HepG2 (cell line): Measurements from ENCODE around the gene ALK. TPM values are rescaled to one million over a fixed set of nuclear protein-coding genes. Genes with fewer than 3 reads are reported as not detected.

ENCODE experiments used
- ATAC-seq: fragments of 200-7000 bp; cut with Tn5 transposase; 3 replicates; pipeline ENCODE4 v1.9.1; 2020; ENCODE audit warnings: mild to moderate bottlenecking, moderate library complexity
- BruUV-seq: library from RNA; stranded (reverse); fragments of 400-500 nt; replicated peaks from 2 replicates; lab custom pipeline; 2021; lab: Mats Ljungman, UMichigan
- CTCF ChIA-PET: fragments of 300-600 bp; formaldehyde crosslinking; extraction: SDS; loops from one replicate; lab custom pipeline; 2021; ENCODE audit warnings: low total read pairs, inconsistent platforms, low intra/inter-chr PET ratio; lab: Yijun Ruan, JAX
- POLR2A ChIA-PET: fragments of 350-600 bp; sonication (Branson Sonifier 250); formaldehyde crosslinking; loops from one replicate; lab custom pipeline; 2020; ENCODE audit warnings: antibody characterized with exemption, inconsistent platforms; lab: Yijun Ruan, JAX
- DNase-seq: peaks from one replicate; pipeline ENCODE4 v3.0.0-alpha.2; 2015; ENCODE audit warnings: low spot score
- FAIRE-seq: peaks from 3 replicates; lab custom pipeline; 2011; peaks lifted over from hg19 to GRCh38; lab: Jason Lieb, UNC
- H2AFZ ChIP-seq: one replicate; pipeline ENCODE4 v1.6.1; 2011; ENCODE audit warnings: low read length, inconsistent platforms
- H3K27ac ChIP-seq: fragments of 300-600 bp; 3 replicates; pipeline ENCODE4 v1.8.0; 2011; ENCODE audit warnings: mixed run types, mild to moderate bottlenecking, mixed read lengths, low read length, inconsistent platforms; ENCODE audit not compliant: insufficient read depth; ENCODE audit errors: extremely low read length
- H3K27me3 ChIP-seq, 2 experiments: fragments of 200-600 bp in 1 of 2; 2 replicates in 1 of 2; 3 replicates in 1 of 2; pipeline versions ENCODE4 v1.6.0 to v1.8.0; 2011; ENCODE audit warnings: low read length in 2 of 2, mild to moderate bottlenecking in 2 of 2, moderate library complexity in 2 of 2, inconsistent platforms in 1 of 2; ENCODE audit not compliant: insufficient read depth in 2 of 2, control insufficient read depth in 1 of 2
- H3K36me3 ChIP-seq, 2 experiments: fragments of 200-600 bp in 1 of 2; replicated peaks in 1 of 2; 2 replicates in 1 of 2; 3 replicates in 1 of 2; pipeline versions ENCODE4 v1.5.1 to v1.8.0; 2011; ENCODE audit warnings: low read length in 2 of 2, inconsistent platforms in 1 of 2; ENCODE audit not compliant: insufficient read depth in 2 of 2, control insufficient read depth in 1 of 2
- H3K4me1 ChIP-seq: 2 replicates; pipeline ENCODE4 v1.5.1; 2012; ENCODE audit warnings: low read length, inconsistent platforms; ENCODE audit not compliant: insufficient read depth
- H3K4me2 ChIP-seq: 2 replicates; pipeline ENCODE4 v1.6.0; 2011; ENCODE audit warnings: low read depth, low read length, inconsistent platforms
- H3K4me3 ChIP-seq, 3 experiments: fragments of 200-600 bp in 1 of 3; sonication (generic), shearing (Covaris generic) in 1 of 3; replicated peaks in 1 of 3; 2 replicates each; pipeline ENCODE4 v1.5.1; 2011 to 2016; ENCODE audit warnings: low read length in 3 of 3, inconsistent platforms in 2 of 3, low read depth in 2 of 3, mild to moderate bottlenecking in 2 of 3, control low read depth in 1 of 3, mixed read lengths in 1 of 3; ENCODE audit not compliant: insufficient read depth in 1 of 3
- H3K79me2 ChIP-seq: one replicate; pipeline ENCODE4 v1.6.1; 2011; ENCODE audit warnings: low read length, inconsistent platforms; ENCODE audit not compliant: insufficient read depth
- H3K9ac ChIP-seq: 2 replicates; pipeline ENCODE4 v1.6.0; 2011; ENCODE audit warnings: mild to moderate bottlenecking, low read depth, low read length, inconsistent platforms; ENCODE audit not compliant: insufficient read depth
- H3K9me3 ChIP-seq: 2 replicates; pipeline ENCODE4 v1.5.1; 2012; ENCODE audit warnings: mild to moderate bottlenecking, low read length
- H4K20me1 ChIP-seq: 2 replicates; pipeline ENCODE4 v1.6.0; 2011; ENCODE audit warnings: inconsistent platforms, mild to moderate bottlenecking, low read length, moderate library complexity; ENCODE audit not compliant: insufficient read depth
- CEBPZ ChIP-seq: IDR thresholded peaks from 2 replicates; pipeline ENCODE4 v1.6.1; 2012; ENCODE audit warnings: low read length, improper control_type of control experiment
- FIP1L1 ChIP-seq: fragments of 200-400 bp; formaldehyde crosslinking; IDR thresholded peaks from 2 replicates; pipeline ENCODE4 v1.6.1; 2018; ENCODE audit warnings: low read depth, mild to moderate bottlenecking, low read length, moderate library complexity, borderline replicate concordance; ENCODE audit not compliant: insufficient read depth
- KLF15 ChIP-seq: sonication (generic); formaldehyde crosslinking; IDR thresholded peaks from 2 replicates; pipeline ENCODE4 v1.8.1; 2023; ENCODE audit warnings: borderline replicate concordance, mild to moderate bottlenecking, inconsistent platforms, missing genetic modification reagents, mixed read lengths
- MAFK ChIP-seq, 2 experiments: IDR thresholded peaks in 1 of 2; conservative IDR thresholded peaks in 1 of 2; 2 replicates each; pipeline ENCODE4 v1.6.1; 2011; ENCODE audit warnings: improper control_type of control experiment in 2 of 2, low read length in 2 of 2
- ZBTB10 ChIP-seq: sonication (generic); formaldehyde crosslinking; IDR thresholded peaks from 2 replicates; pipeline ENCODE4 v1.4.0; 2020; ENCODE audit warnings: missing genetic modification reagents, borderline replicate concordance
- ZNF124 ChIP-seq: sonication (generic); formaldehyde crosslinking; IDR thresholded peaks from 2 replicates; pipeline ENCODE4 v1.4.0; 2020; ENCODE audit warnings: missing genetic modification reagents
- ZNF3 ChIP-seq: IDR thresholded peaks from 2 replicates; pipeline ENCODE4 v1.7.0; 2017; ENCODE audit warnings: inconsistent platforms
- ZNF318 ChIP-seq: sonication (generic); formaldehyde crosslinking; IDR thresholded peaks from 2 replicates; pipeline ENCODE4 v1.4.0; 2020; ENCODE audit warnings: mild to moderate bottlenecking, missing genetic modification reagents
- ZNF543 ChIP-seq: sonication (generic); formaldehyde crosslinking; IDR thresholded peaks from 2 replicates; pipeline ENCODE4 v1.4.0; 2020; ENCODE audit warnings: mild to moderate bottlenecking, missing genetic modification reagents
- WGBS: methylation state at CpG from one replicate; pipeline ENCODE4 v1.1.6; 2017; ENCODE audit warnings: low lambda C conversion rate; 5-methylcytosine and 5-hydroxymethylcytosine counted together
- in situ Hi-C: cut with HindIII; loops from 2 replicates; pipeline ENCODE4 v1.10.0; 2017; ENCODE audit warnings: low pct_unique_long_range_greater_than_20kb; ENCODE audit not compliant: extremely low pct_ligation_motif_present
- intact Hi-C: fragments of 100-400 bp; cut with micrococcal nuclease; formaldehyde crosslinking; loops from one replicate; pipeline ENCODE4 v1.10.0; 2022; ENCODE audit not compliant: unreplicated experiment
- polyA plus RNA-seq, 8 experiments: library from polyadenylated mRNA; depleted of rRNA in 3 of 8; stranded (reverse) in 7 of 8; unstranded in 1 of 8; fragments of >200 nt; fragmentation: Illumina TruSeq in 4 of 8; extraction: Trizol in 4 of 8; gene quantifications; 2 replicates each; pipeline versions ENCODE4 v1.2.1 to v1.2.3, GENCODE V29; 2011 to 2016; ENCODE audit warnings: low read depth in 4 of 8, missing spikeins in 1 of 8, mixed read lengths in 1 of 8; ENCODE audit not compliant: insufficient read depth in 1 of 8
- total RNA-seq, 5 experiments: library from RNA; depleted of rRNA; stranded (reverse); fragments of >200 nt; fragmentation: Illumina TruSeq; extraction: Trizol; gene quantifications; 2 replicates each; pipeline ENCODE4 v1.2.3, GENCODE V29; 2016; ENCODE audit warnings: low read depth in 1 of 5

The ALK gene
- total and polyA plus RNA-seq, 2 of the 13 experiments (the other 11 are each of a cell fraction or from before 2014, with no cell fraction given) = not detected

GRCh38 chr2:29304399-29305060 is 616.9 kb downstream of the ALK start:
- H3K4me3 ChIP-seq = no peak overlapping the region
- no peaks in the 10 kb centered on the region for H4K20me1 ChIP-seq
- H3K79me2 ChIP-seq = no peaks in the 10 kb centered on the region
- peaks cover 0 to 11% of the 10 kb centered on the region in 2 experiments; a peak in 1 of 5 replicates for H3K27me3 ChIP-seq
- ChIA-PET CTCF (no interaction called here), POLR2A (no interaction called here)
- H3K9ac ChIP-seq = no peak overlapping the region
- ATAC-seq (no peak), DNase-seq (no peak), FAIRE-seq (no peak)
- H3K36me3 ChIP-seq = no peaks in the 10 kb centered on the region
- H3K4me2 ChIP-seq = no peak overlapping the region
- intact Hi-C loops (no loop called here), in situ Hi-C loops (no loop called here)
- 17% methylated on average over 4 of the region's 4 CpGs for WGBS
- no peak overlapping the region for H2AFZ ChIP-seq
- no peaks in the 10 kb centered on the region for H3K4me1 ChIP-seq
- BruUV-seq = no TSS peak
- no peak overlapping the region for H3K27ac ChIP-seq
- H3K9me3 ChIP-seq = no peaks in the 10 kb centered on the region
- TF ChIP-seq CEBPZ (no peak), ZNF543 (CRISPR knock-in tag) (no peak), ZNF124 (CRISPR knock-in tag) (no peak), FIP1L1 (no peak), ZNF3 (no peak), ZNF318 (no peak), ZBTB10 (no peak), KLF15 (CRISPR knock-in tag) (no peak), MAFK (conservative IDR thresholded peaks at IDR 0.05 in 1 of 2, IDR thresholded peaks at IDR 0.05 in 1 of 2; ENCODE audit: low read length in 2 of 2) (peak; percentile 59; a peak in 3 of 4 replicates)
